ENCODE measurements around the gene SLC35F6. TPM values are rescaled to one million over a fixed set of nuclear protein-coding genes. Genes with fewer than 3 reads are reported as not detected.
A peak's percentile ranks its signal among the peaks of the same experiment; 100 is the strongest.

The SLC35F6 gene
- total RNA-seq: 35.5 to 48.4 TPM (median 46.1 TPM) in 3 replicates
- long read RNA-seq, partial matches to known transcripts: 0 of 1 reads
- long read RNA-seq, other reads (novel, unspliced or antisense): 0 of 1 reads

GRCh38 chr2:26764078-26764887, at the start of gene SLC35F6:
Gene SLC35F6, plus strand, starts transcription at chr2:26764284. Its CDS starts 66 bp downstream, at chr2:26764350.
- no peaks in the 10 kb centered on the region for H3K36me3 Mint-ChIP-seq (ENCODE audit: low read depth)
- H3K4me1 Mint-ChIP-seq (ENCODE audit: low read depth): peaks cover 45% of the 10 kb centered on the region
- H3K27ac Mint-ChIP-seq (ENCODE audit: unreplicated experiment): peak within 1 kb of the TSS; percentile 85
- no peaks in the 10 kb centered on the region for H3K27me3 Mint-ChIP-seq (ENCODE audit: low read depth)
- no peak for TF ChIP-seq CTCF (IDR thresholded peaks at IDR 0.05)
- H3K9me3 Mint-ChIP-seq (ENCODE audit: low read depth): no peaks in the 10 kb centered on the region
- H3K4me3 Mint-ChIP-seq (ENCODE audit: unreplicated experiment): peak within 1 kb of the TSS; percentile 87
- no peak for DNase-seq (ENCODE audit: low spot score)

- Mint-ChIP-seq H3K27me3 (ENCODE audit: low read depth) (peaks cover 4% of the 10 kb centered on the region), H3K4me3 (ENCODE audit: unreplicated experiment) (no peak overlapping the region), H3K4me1 (ENCODE audit: low read depth) (peaks cover 42% of the 10 kb centered on the region), H3K9me3 (ENCODE audit: low read depth) (no peaks in the 10 kb centered on the region), H3K36me3 (ENCODE audit: low read depth) (no peaks in the 10 kb centered on the region), H3K27ac (ENCODE audit: unreplicated experiment) (no peak overlapping the region)
- no peak for DNase-seq (ENCODE audit: low spot score)
- no peak for TF ChIP-seq CTCF (IDR thresholded peaks at IDR 0.05)
Observed at GRCh38 chr2:26715528-26716270, 48.4 kb upstream of the SLC35F6 start.

- peaks cover 4% of the 10 kb centered on the region for H3K27me3 Mint-ChIP-seq (ENCODE audit: low read depth)
- no peak for TF ChIP-seq CTCF (IDR thresholded peaks at IDR 0.05)
- H3K4me3 Mint-ChIP-seq (ENCODE audit: unreplicated experiment): no peak overlapping the region
- no peaks in the 10 kb centered on the region for H3K36me3 Mint-ChIP-seq (ENCODE audit: low read depth)
- no peak overlapping the region for H3K27ac Mint-ChIP-seq (ENCODE audit: unreplicated experiment)
- H3K4me1 Mint-ChIP-seq (ENCODE audit: low read depth): peaks cover 42% of the 10 kb centered on the region
- DNase-seq (ENCODE audit: low spot score): no peak
- H3K9me3 Mint-ChIP-seq (ENCODE audit: low read depth): no peaks in the 10 kb centered on the region
Observed at GRCh38 chr2:26716340-26716739, 47.7 kb upstream of the SLC35F6 start.

- peaks cover 43% of the 10 kb centered on the region for H3K4me1 Mint-ChIP-seq (ENCODE audit: low read depth)
- H3K9me3 Mint-ChIP-seq (ENCODE audit: low read depth): no peaks in the 10 kb centered on the region
- H3K36me3 Mint-ChIP-seq (ENCODE audit: low read depth): no peaks in the 10 kb centered on the region
- H3K27me3 Mint-ChIP-seq (ENCODE audit: low read depth): peaks cover 4% of the 10 kb centered on the region
- DNase-seq (ENCODE audit: low spot score): no peak
- H3K27ac Mint-ChIP-seq (ENCODE audit: unreplicated experiment): no peak overlapping the region
- no peak for TF ChIP-seq CTCF (IDR thresholded peaks at IDR 0.05)
- H3K4me3 Mint-ChIP-seq (ENCODE audit: unreplicated experiment): no peak overlapping the region
Observed at GRCh38 chr2:26716769-26717168, 47.3 kb upstream of the SLC35F6 start.

DNA sequence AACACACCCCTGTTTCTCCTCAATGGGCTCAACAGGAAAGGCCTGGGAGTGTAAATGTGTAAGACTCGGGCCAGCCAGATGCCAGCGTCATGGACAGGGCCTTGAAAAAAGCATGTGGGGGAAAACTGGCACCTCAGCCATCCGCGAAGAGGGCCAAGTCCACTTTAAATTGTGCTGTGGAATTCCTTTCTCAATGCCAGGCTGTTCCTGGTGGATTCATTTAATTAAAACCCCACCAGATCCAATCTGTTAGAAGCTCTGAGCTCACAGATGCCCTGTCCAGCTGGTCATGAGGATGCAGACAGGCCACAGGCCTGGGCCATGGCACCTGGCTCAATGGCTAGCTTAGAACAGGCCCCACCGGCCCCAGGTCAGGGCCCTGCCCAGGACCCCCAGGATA, 46.7 kb upstream of the SLC35F6 start:
- Mint-ChIP-seq H3K4me3 (ENCODE audit: unreplicated experiment) (no peak overlapping the region), H3K27ac (ENCODE audit: unreplicated experiment) (no peak overlapping the region), H3K9me3 (ENCODE audit: low read depth) (no peaks in the 10 kb centered on the region), H3K36me3 (ENCODE audit: low read depth) (no peaks in the 10 kb centered on the region), H3K27me3 (ENCODE audit: low read depth) (peaks cover 4% of the 10 kb centered on the region), H3K4me1 (ENCODE audit: low read depth) (peaks cover 42% of the 10 kb centered on the region)
- no peak for DNase-seq (ENCODE audit: low spot score)
- no peak for TF ChIP-seq CTCF (IDR thresholded peaks at IDR 0.05)
